IMR-90 (cell line): ENCODE data around the gene ADAMTS8. TPM values are rescaled to one million over a fixed set of nuclear protein-coding genes. Genes with fewer than 3 reads are reported as not detected.

Source experiments
- ATAC-seq: fragments of 200-7000 bp; cut with Tn5 transposase; 2 replicates; pipeline ENCODE4 v1.9.1; 2020; ENCODE audit warnings: low read depth, mild to moderate bottlenecking, moderate library complexity
- Bru-seq: library from RNA; stranded (reverse); fragments of 400-500 nt; gene quantifications from one replicate; lab custom pipeline; 2021; lab: Mats Ljungman, UMichigan
- BruChase-seq, 2 experiments: library from RNA; stranded (reverse); fragments of 400-500 nt; gene quantifications; one replicate each; lab custom pipeline; 2021; lab: Mats Ljungman, UMichigan
- BruUV-seq: library from RNA; stranded (reverse); fragments of 400-500 nt; replicated peaks from 2 replicates; lab custom pipeline; 2021; lab: Mats Ljungman, UMichigan
- CTCF ChIA-PET: fragments of 300-600 bp; formaldehyde crosslinking; extraction: SDS; loops from one replicate; lab custom pipeline; 2021; ENCODE audit warnings: antibody characterized with exemption; lab: Yijun Ruan, JAX
- POLR2A ChIA-PET: fragments of 300-600 bp; sonication (Branson Sonifier 250); formaldehyde crosslinking; loops from one replicate; lab custom pipeline; 2022; ENCODE audit warnings: antibody characterized with exemption; ENCODE audit not compliant: unreplicated experiment; lab: Charles Lee
- DNase-seq: peaks from one replicate; pipeline ENCODE4 v3.0.0; 2013
- H2AFZ ChIP-seq: replicated peaks from 2 replicates; pipeline ENCODE3; 2013; ENCODE audit warnings: low read length, mild to moderate bottlenecking; ENCODE audit not compliant: poor library complexity
- H2AK5ac ChIP-seq: 2 replicates; pipeline ENCODE4 v1.6.1; 2013; ENCODE audit warnings: low read depth, low read length, inconsistent platforms
- H2AK9ac ChIP-seq: replicated peaks from 2 replicates; pipeline ENCODE3; 2013; ENCODE audit warnings: mild to moderate bottlenecking, low read depth, low read length, moderate library complexity; ENCODE audit not compliant: poor library complexity
- H2BK120ac ChIP-seq: 2 replicates; pipeline ENCODE4 v1.6.1; 2013; ENCODE audit warnings: low read depth, low read length, inconsistent platforms
- H2BK15ac ChIP-seq: 3 replicates; pipeline ENCODE4 v1.6.1; 2013; ENCODE audit warnings: low read depth, low read length, inconsistent platforms
- H2BK20ac ChIP-seq: 2 replicates; pipeline ENCODE4 v1.6.1; 2013; ENCODE audit warnings: low read depth, mild to moderate bottlenecking, inconsistent platforms, low read length, moderate library complexity
- H2BK5ac ChIP-seq: 2 replicates; pipeline ENCODE4 v1.6.1; 2013; ENCODE audit warnings: mild to moderate bottlenecking, low read depth, low read length, inconsistent platforms; ENCODE audit not compliant: poor library complexity, severe bottlenecking
- H3K14ac ChIP-seq: replicated peaks from 2 replicates; pipeline ENCODE4 v1.6.1; 2013; ENCODE audit warnings: low read depth, low read length, inconsistent platforms
- H3K18ac ChIP-seq: 2 replicates; pipeline ENCODE4 v1.6.1; 2013; ENCODE audit warnings: low read depth, low read length, control low read depth
- H3K23ac ChIP-seq: 2 replicates; pipeline ENCODE4 v1.6.1; 2013; ENCODE audit warnings: low read depth, low read length, inconsistent platforms
- H3K27ac ChIP-seq: 2 replicates; pipeline ENCODE4 v1.5.1; 2013; ENCODE audit warnings: mild to moderate bottlenecking, control low read depth, low read length; ENCODE audit not compliant: insufficient read depth
- H3K27me3 ChIP-seq: 2 replicates; pipeline ENCODE4 v1.6.1; 2013; ENCODE audit warnings: low read length; ENCODE audit not compliant: control insufficient read depth, insufficient read depth
- H3K36me3 ChIP-seq: 2 replicates; pipeline ENCODE4 v1.6.1; 2013; ENCODE audit warnings: low read length, mixed read lengths; ENCODE audit not compliant: control insufficient read depth, insufficient read depth
- H3K4ac ChIP-seq: 2 replicates; pipeline ENCODE4 v1.6.1; 2013; ENCODE audit warnings: low read depth, low read length, inconsistent platforms
- H3K4me1 ChIP-seq: 2 replicates; pipeline ENCODE4 v1.6.1; 2013; ENCODE audit warnings: low read length, mixed read lengths; ENCODE audit not compliant: control insufficient read depth, insufficient read depth
- H3K4me2 ChIP-seq: 2 replicates; pipeline ENCODE4 v1.6.1; 2013; ENCODE audit warnings: low read depth, mild to moderate bottlenecking, control low read depth, low read length, moderate library complexity
- H3K4me3 ChIP-seq: 2 replicates; pipeline ENCODE4 v1.5.1; 2013; ENCODE audit warnings: low read depth, mild to moderate bottlenecking, control low read depth, low read length, moderate library complexity; ENCODE audit not compliant: insufficient read depth
- H3K56ac ChIP-seq: 2 replicates; pipeline ENCODE4 v1.6.1; 2013; ENCODE audit warnings: low read length, inconsistent platforms; ENCODE audit not compliant: insufficient read depth; ENCODE audit errors: extremely low read depth
- H3K79me1 ChIP-seq, 2 experiments: 2 replicates each; pipeline ENCODE4 v1.6.1; 2013; ENCODE audit warnings: low read length in 2 of 2, inconsistent platforms in 1 of 2, low read depth in 1 of 2
- H3K9ac ChIP-seq: 2 replicates; pipeline ENCODE4 v1.6.1; 2013; ENCODE audit warnings: low read depth, low read length, control low read depth
- H3K9me1 ChIP-seq: 2 replicates; pipeline ENCODE4 v1.6.1; 2013; ENCODE audit warnings: low read length, inconsistent platforms; ENCODE audit not compliant: insufficient read depth
- H3K9me3 ChIP-seq: 2 replicates; pipeline ENCODE4 v1.6.1; 2013; ENCODE audit warnings: low read length; ENCODE audit not compliant: control insufficient read depth, insufficient read depth
- H4K20me1 ChIP-seq: 2 replicates; pipeline ENCODE4 v1.6.1; 2013; ENCODE audit warnings: low read length, inconsistent platforms; ENCODE audit not compliant: insufficient read depth
- H4K5ac ChIP-seq: 2 replicates; pipeline ENCODE4 v1.6.1; 2013; ENCODE audit warnings: mild to moderate bottlenecking, low read depth, low read length, control low read depth
- H4K8ac ChIP-seq, 2 experiments: 2 replicates each; pipeline ENCODE4 v1.6.1; 2013; ENCODE audit warnings: low read depth in 2 of 2, low read length in 2 of 2, control low read depth in 1 of 2, inconsistent platforms in 1 of 2
- H4K91ac ChIP-seq: 2 replicates; pipeline ENCODE4 v1.6.1; 2013; ENCODE audit warnings: low read depth, low read length, inconsistent platforms; ENCODE audit not compliant: insufficient read depth
- CHD1 ChIP-seq: IDR thresholded peaks from 2 replicates; pipeline ENCODE4 v1.6.1; 2012; ENCODE audit warnings: low read depth, low read length, improper control_type of control experiment
- WGBS, 2 experiments: methylation state at CpG; one replicate each; pipeline versions ENCODE4 v1.1.5 to v1.1.7; 2013; ENCODE audit warnings: missing lambda C conversion rate in 2 of 2; ENCODE audit not compliant: insufficient read length in 1 of 2; ENCODE audit errors: extremely low coverage in 2 of 2; 5-methylcytosine and 5-hydroxymethylcytosine counted together
- dilution Hi-C: fragments of 300-500 bp; cut with HindIII; formaldehyde crosslinking; loops from one replicate; pipeline ENCODE4 v1.14.3; 2018; ENCODE audit warnings: low sequenced_read_pairs; ENCODE audit not compliant: unreplicated experiment
- in situ Hi-C: fragments of 300-500 bp; cut with MboI; formaldehyde crosslinking; loops from 3 replicates; pipeline ENCODE4 v1.14.3; 2019; ENCODE audit warnings: low sequenced_read_pairs, inconsistent platforms, mixed read lengths
- intact Hi-C: fragments of 100-400 bp; cut with micrococcal nuclease; formaldehyde crosslinking; loops from 2 replicates; pipeline ENCODE4 v1.10.0; 2022
- long read RNA-seq: library from polyadenylated mRNA; unstranded; transcript quantifications from one replicate; pipeline ENCODE4 v2.0.0, GENCODE V29; 2021; ENCODE audit not compliant: unreplicated experiment
- polyA plus RNA-seq, 3 experiments: library from polyadenylated mRNA; depleted of rRNA; stranded (reverse); fragments of >200 nt; gene quantifications; 2 replicates each; pipeline ENCODE4 v1.2.3, GENCODE V29; 2012; ENCODE audit warnings: low replicate concordance in 1 of 3
- total RNA-seq: library from RNA; depleted of rRNA; stranded (reverse); fragments of >200 nt; gene quantifications from 2 replicates; pipeline ENCODE4 v1.2.3, GENCODE V29; 2012; rRNA removed
- TF ChIP-seq, protein P1 (sequence below): fragments of 150-350 bp; IDR thresholded peaks from 2 replicates; pipeline ENCODE4 v1.6.1; 2016; ENCODE audit warnings: low read depth, mild to moderate bottlenecking, low read length, moderate library complexity, borderline replicate concordance

Gene ADAMTS8, protein sequence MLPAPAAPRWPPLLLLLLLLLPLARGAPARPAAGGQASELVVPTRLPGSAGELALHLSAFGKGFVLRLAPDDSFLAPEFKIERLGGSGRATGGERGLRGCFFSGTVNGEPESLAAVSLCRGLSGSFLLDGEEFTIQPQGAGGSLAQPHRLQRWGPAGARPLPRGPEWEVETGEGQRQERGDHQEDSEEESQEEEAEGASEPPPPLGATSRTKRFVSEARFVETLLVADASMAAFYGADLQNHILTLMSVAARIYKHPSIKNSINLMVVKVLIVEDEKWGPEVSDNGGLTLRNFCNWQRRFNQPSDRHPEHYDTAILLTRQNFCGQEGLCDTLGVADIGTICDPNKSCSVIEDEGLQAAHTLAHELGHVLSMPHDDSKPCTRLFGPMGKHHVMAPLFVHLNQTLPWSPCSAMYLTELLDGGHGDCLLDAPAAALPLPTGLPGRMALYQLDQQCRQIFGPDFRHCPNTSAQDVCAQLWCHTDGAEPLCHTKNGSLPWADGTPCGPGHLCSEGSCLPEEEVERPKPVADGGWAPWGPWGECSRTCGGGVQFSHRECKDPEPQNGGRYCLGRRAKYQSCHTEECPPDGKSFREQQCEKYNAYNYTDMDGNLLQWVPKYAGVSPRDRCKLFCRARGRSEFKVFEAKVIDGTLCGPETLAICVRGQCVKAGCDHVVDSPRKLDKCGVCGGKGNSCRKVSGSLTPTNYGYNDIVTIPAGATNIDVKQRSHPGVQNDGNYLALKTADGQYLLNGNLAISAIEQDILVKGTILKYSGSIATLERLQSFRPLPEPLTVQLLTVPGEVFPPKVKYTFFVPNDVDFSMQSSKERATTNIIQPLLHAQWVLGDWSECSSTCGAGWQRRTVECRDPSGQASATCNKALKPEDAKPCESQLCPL
- total RNA-seq (under 0.01 TPM in 2 replicates), polyA plus RNA-seq (2012; rRNA removed) (0.39 and 0.60 TPM in 2 replicates), Bru-seq, nascent RNA (percentile 88 among the genes with signal in this experiment), BruChase-seq, experiment 1, labeled RNA remaining after a 6-hour chase (percentile 85 among the genes with signal in this experiment), BruChase-seq, experiment 2, labeled RNA remaining after a 2-hour chase (percentile 73 among the genes with signal in this experiment)
- 0.30 and 1.3 TPM in 2 replicates for polyA plus RNA-seq (2012; cell fraction: cytosol; rRNA removed)
- polyA plus RNA-seq (2012; cell fraction: nucleus; rRNA removed; ENCODE audit: low replicate concordance): 0.39 and 0.83 TPM in 2 replicates
- long read RNA-seq, full-length matches to known transcripts: 365 of 564 reads
- long read RNA-seq, partial matches to known transcripts: 114 of 564 reads
- long read RNA-seq, other reads (novel, unspliced or antisense): 85 of 564 reads

DNA sequence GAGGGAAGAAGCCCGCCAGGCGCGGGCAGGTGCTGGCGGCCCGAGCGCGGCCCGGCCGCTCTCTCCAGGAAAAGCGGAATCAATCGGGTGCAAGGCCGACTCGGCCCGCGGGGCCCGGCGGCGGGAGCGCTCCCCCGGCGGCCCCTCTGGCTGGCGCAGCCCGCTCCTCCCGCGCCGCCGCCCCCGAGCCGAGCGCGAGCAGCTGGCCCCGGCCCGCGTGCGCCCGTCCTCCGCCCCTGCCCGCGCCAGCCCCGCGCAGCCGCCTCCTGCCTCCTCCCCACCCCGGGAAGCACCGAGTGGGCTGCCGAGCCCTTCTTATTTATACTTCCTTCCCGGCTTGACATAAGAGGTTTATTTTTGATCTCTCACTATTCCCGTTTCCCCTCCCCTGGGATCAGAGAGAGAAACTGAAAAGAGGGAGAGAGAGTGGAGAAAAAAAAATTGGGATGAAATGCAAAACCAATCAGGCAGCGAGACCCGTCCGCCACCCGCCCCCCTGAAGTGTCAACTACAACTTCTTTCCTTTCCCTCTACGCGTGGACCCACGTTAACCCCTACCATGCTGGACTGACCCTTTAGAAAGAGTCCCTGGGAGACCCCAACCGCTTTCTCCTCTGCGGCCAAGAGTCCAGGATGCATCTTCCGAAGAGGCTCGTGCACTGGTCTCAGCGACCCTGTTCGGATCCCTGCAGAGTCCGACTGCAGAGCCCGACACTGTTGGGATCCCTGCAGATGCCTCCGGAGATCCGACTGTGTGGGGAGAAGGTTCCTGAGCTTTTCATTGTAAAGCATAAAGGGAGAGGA lies at the start of gene ADAMTS8:
TSS of gene ADAMTS8 (minus strand) at position 294 of the 804 bp plus-strand sequence. CDS start 323 bp downstream, outside the sequence.
- no peak within 1 kb of the TSS for H3K14ac ChIP-seq
- peaks cover 61% of the 10 kb centered on the region for H3K27me3 ChIP-seq
- H4K20me1 ChIP-seq: peaks cover 4% of the 10 kb centered on the region; the same call in 1 of the 2 replicates
- peak within 1 kb of the TSS; percentile 34 for H3K4ac ChIP-seq
- H3K4me1 ChIP-seq: peaks cover 7% of the 10 kb centered on the region; the same call in 1 of the 2 replicates
- peak within 1 kb of the TSS; percentile 43; the same call in 1 of the 2 replicates for H2AK5ac ChIP-seq
- H3K18ac ChIP-seq: peak within 1 kb of the TSS; percentile 78; the same call in 1 of the 2 replicates
- no peaks in the 10 kb centered on the region for H3K79me1 ChIP-seq
- peak within 1 kb of the TSS; percentile 53; the same call in 2 of the 3 replicates for H2BK15ac ChIP-seq
- H3K27ac ChIP-seq: peak within 1 kb of the TSS; percentile 1; the same call in 1 of the 2 replicates
- H3K23ac ChIP-seq: peak within 1 kb of the TSS; percentile 80
- H4K5ac ChIP-seq: peak within 1 kb of the TSS; percentile 53; the same call in 1 of the 2 replicates
- no peak for TF ChIP-seq CHD1
- TF ChIP-seq, protein P1, sequence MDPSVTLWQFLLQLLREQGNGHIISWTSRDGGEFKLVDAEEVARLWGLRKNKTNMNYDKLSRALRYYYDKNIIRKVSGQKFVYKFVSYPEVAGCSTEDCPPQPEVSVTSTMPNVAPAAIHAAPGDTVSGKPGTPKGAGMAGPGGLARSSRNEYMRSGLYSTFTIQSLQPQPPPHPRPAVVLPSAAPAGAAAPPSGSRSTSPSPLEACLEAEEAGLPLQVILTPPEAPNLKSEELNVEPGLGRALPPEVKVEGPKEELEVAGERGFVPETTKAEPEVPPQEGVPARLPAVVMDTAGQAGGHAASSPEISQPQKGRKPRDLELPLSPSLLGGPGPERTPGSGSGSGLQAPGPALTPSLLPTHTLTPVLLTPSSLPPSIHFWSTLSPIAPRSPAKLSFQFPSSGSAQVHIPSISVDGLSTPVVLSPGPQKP: no peak
- peak within 1 kb of the TSS; percentile 19; the same call in 1 of the 2 replicates for H3K9ac ChIP-seq
- DNase-seq: no peak
- ChIA-PET CTCF (interaction anchor here (0.7 to 1.1 kb wide), 3 partner anchors 216 to 469 kb away, joined by 3 to 4 read pairs (median 4); no protein-coding TSS in a partner anchor), POLR2A (no interaction called here)
- H3K9me3 ChIP-seq: no peaks in the 10 kb centered on the region; the same call in 1 of the 2 replicates
- H3K9me1 ChIP-seq: no peaks in the 10 kb centered on the region; the same call in 1 of the 2 replicates
- no peak within 1 kb of the TSS for H3K56ac ChIP-seq
- no peak within 1 kb of the TSS; the same call in 1 of the 2 replicates for H2BK20ac ChIP-seq
- no peak within 1 kb of the TSS for H4K8ac ChIP-seq
- H2BK5ac ChIP-seq: no peak within 1 kb of the TSS
- dilution Hi-C loops: loop anchor here (25.0 kb wide), 1 partner anchor 434 kb away; no protein-coding TSS in a partner anchor
- no peaks in the 10 kb centered on the region; the same call in 1 of the 2 replicates for H3K36me3 ChIP-seq
- WGBS, 2 experiments: 43% methylated on average over 3 of the region's 64 CpGs; no CpG with 5 or more reads in 1 of the 2 experiments
- peak within 1 kb of the TSS; percentile 77 for H2AFZ ChIP-seq
- H2AK9ac ChIP-seq: peak within 1 kb of the TSS; percentile 75
- peak within 1 kb of the TSS; percentile 81 for H3K4me2 ChIP-seq
- peak within 1 kb of the TSS; percentile 60 for H2BK120ac ChIP-seq
- ATAC-seq: peak; percentile 38
- H3K4me3 ChIP-seq: peak within 1 kb of the TSS; percentile 47
- intact Hi-C loops: loop anchor here (5.0 kb wide), 1 partner anchor 116 kb away; the partner anchor contains the start of gene ZBTB44
- in situ Hi-C loops: loop anchor here (5.0 kb wide), 1 partner anchor 216 kb away; no protein-coding TSS in a partner anchor
- BruUV-seq: no TSS peak
- peak within 1 kb of the TSS; percentile 23 for H4K91ac ChIP-seq
